NCI-H2196 (cell line): ENCODE measurements around the gene SGCA.

Source experiments
- DNase-seq: peaks from one replicate; lab custom pipeline; 2025; ENCODE audit not compliant: unreplicated experiment; lab: John Stamatoyannopoulos, UW

The SGCA gene

GRCh38 chr17:50181591-50182560 lies 16.1 kb downstream of the SGCA start:
- no peak for DNase-seq

GRCh38 chr17:50182783-50183420 lies 17.1 kb downstream of the SGCA start:
- no peak for DNase-seq

GRCh38 chr17:50183421-50183994 lies 17.7 kb downstream of the SGCA start:
- DNase-seq, result no peak

- no peak for DNase-seq
These were observed 18.3 kb downstream of the SGCA start for GRCh38 chr17:50184064-50184463.

- no peak for DNase-seq
These were observed 19.0 kb downstream of the SGCA start for GRCh38 chr17:50184611-50185398.

- no peak for DNase-seq
These were observed 20.0 kb downstream of the SGCA start for GRCh38 chr17:50185631-50186471.

- no peak for DNase-seq
These were observed 21.0 kb downstream of the SGCA start for GRCh38 chr17:50186661-50187393.

GRCh38 chr17:50187394-50187725 lies 21.6 kb downstream of the SGCA start:
- no peak for DNase-seq

- no peak for DNase-seq
These were observed 22.1 kb downstream of the SGCA start for GRCh38 chr17:50187751-50188530.

- DNase-seq, result no peak
These were observed 22.7 kb downstream of the SGCA start for GRCh38 chr17:50188531-50188920.

- DNase-seq, result no peak
These were observed 23.2 kb downstream of the SGCA start for GRCh38 chr17:50188921-50189549.

- DNase-seq, result no peak
These were observed 23.9 kb downstream of the SGCA start for GRCh38 chr17:50189550-50190292.

GRCh38 chr17:50190293-50190602 lies 24.4 kb downstream of the SGCA start:
- no peak for DNase-seq

GRCh38 chr17:50190603-50191358 lies 25.0 kb downstream of the SGCA start:
- no peak for DNase-seq

- DNase-seq, result no peak
These were observed 25.7 kb downstream of the SGCA start for GRCh38 chr17:50191359-50192143.

- DNase-seq, result no peak
These were observed 26.4 kb downstream of the SGCA start for GRCh38 chr17:50192144-50192617.
